Measurements from ENCODE around the gene RGS4.

DNA sequence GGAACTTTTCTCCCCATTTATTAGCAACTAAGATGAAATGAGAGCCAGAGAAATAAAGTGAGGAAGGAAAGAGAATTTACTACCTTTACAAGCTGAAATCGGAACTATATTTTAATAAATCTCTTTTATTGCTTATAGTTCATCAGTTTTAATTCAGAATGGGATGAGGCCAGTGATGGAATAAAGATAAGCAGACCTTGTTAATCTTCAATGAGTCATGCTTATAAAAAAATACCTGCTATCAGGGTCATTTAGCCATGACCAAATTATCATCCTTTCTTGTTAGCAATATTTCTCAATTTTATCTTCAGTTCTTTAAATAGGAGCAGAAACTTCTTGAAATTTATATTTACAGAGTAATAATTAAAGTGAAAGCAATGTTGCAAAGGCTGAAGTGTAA lies 26.1 kb downstream of the RGS4 start:
- TF ChIP-seq CTCF (IDR thresholded peaks at IDR 0.05) (no peak), POLR2AphosphoS5 (IDR thresholded peaks at IDR 0.05; ENCODE audit: insufficient read depth in 1 of 2, low read depth in 1 of 2) (no peak), POLR2A (IDR thresholded peaks at IDR 0.05) (no peak)
